HG02973 (cell line): ENCODE measurements around the gene TSHZ3.

Experiments
- ATAC-seq: cut with Tn5 transposase; IDR thresholded peaks from one replicate; pipeline ENCODE4 v1.9.1; 2021; ENCODE audit warnings: moderate library complexity; ENCODE audit not compliant: unreplicated experiment

Gene TSHZ3

DNA sequence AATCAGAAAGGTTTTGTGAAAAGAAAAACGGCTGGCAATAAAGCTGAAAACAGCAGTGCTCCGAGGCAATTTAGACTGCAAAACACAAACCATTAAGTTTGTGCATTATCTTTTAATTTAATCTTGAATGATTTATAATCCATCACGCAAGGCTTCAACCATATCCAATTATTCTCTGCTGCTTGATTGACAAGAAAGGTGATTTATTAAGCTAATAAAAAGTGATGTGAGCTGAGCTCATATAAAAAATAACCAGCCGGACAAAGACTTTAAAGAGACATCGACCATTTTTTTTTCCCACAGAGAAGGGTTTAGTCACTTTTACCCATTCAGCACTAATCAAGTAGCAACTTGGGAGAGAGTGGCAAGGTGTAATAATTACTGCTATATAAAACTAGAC is 33.6 kb downstream of the TSHZ3 start:
- ATAC-seq: no peak

DNA sequence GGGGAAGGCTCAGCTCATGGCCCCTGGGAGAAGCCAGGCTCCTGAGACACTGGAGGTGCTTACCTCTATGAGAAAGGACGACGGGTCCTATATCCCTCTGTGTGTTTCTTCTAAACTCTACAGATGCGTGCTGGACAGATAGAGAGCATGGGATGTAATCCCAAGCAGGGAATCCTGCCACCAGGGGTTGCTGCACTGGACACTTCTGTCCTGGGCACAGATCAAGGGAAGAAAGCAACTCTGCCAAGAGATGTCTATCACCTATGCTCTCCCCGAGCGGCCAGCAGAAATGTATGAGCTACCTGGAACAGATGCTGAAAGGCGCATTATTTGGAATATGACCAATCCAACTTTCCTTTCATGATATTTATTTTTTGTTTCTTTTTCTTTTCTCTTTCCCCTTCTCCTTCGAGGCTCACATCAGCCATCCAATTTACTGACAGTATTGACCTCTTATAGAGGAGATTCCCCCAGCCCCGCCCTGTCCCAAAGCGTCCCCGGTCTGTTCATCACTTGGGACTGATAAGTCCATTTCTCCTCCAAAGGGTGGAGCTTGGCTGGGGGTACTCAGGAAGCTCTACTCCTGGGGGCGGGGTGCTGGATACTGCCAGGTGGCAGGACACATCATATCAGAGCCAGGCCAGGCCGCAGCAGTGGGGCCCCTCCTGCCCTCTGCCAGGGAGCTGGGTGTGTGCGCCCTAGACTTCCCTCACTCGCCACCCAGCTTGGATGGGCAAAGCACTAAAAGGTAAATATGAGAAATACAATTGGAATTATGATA is 34.2 kb downstream of the TSHZ3 start:
- no peak for ATAC-seq

DNA sequence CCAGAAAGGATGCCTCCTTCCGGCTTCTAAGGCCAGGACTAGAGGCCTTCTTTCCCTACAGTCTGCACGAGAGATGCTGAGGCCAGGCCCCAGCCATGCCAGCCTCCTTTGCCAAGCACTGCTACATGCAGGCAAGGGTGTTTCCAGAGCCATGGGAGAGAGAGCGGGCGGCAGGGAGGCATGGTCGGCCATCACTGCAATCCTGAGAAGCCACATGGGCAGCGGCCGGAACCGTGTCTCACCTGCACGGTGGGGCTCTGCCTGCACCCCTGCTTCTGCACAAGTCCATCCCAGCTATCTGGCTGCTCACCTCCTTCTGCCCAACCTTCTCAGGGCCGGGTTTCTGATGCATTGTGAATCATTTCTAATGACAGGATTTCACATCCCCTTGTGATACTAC is 35.1 kb downstream of the TSHZ3 start:
- no peak for ATAC-seq

DNA sequence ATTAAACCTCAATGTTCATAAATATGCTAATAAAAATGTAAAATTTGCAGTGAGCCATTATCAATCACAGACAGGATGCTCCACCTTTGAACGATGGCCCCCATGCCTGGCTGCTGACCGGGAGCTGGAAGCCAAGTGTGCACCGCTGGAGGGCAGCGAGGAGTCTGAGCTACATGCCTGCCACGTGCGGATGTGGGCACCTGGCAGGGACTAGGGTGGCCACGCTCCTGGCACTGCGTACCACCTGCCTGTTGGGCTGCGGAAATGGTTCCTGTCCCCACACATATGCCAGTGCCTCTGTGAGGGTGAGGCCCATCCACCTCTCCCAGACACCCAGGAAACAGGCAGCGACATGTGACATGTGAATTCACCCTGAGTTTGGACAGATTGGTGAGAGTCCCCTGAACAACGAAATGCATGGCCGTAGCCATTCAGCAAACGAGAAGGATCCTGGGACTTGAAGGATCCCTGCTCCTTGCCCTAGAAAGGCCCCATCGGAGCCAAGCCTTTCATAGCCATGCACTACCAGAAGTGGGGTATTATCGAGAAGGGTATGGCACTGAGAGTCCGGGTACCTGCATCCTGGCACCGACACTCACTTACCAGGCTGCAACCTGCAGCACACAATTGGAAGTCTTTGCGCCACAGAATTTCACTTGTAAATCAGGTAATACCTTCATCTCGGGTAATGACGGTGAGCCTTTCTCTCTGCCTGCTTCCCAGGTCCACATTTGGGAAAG is 35.8 kb downstream of the TSHZ3 start:
- no peak for ATAC-seq

DNA sequence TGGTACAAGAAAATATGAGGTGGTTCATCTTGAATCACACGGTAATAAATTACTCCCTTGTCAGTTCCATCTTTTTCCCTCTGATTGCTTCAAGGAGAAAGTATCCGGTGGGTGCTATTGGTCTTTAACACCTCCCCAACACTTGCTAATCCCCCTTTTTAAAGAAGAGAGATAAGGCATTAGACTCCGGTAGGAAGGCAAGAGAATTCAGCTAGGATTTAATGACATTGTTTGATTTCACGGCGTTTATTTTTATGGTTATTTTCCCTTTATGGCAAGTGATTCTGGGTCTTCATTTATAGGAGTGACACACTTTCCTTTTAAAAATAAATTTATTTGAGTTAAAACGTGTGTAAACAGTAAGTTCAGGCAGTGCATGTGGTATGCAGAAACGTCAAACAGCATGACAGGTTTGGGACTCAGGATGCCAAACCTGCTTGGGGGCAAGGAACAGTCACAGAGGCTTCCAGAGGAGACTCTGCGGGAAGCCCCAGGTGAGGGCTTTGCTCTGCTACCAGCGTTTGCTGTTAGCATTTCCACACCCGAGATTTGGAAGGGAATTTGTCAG is 36.5 kb downstream of the TSHZ3 start:
- ATAC-seq: no peak

DNA sequence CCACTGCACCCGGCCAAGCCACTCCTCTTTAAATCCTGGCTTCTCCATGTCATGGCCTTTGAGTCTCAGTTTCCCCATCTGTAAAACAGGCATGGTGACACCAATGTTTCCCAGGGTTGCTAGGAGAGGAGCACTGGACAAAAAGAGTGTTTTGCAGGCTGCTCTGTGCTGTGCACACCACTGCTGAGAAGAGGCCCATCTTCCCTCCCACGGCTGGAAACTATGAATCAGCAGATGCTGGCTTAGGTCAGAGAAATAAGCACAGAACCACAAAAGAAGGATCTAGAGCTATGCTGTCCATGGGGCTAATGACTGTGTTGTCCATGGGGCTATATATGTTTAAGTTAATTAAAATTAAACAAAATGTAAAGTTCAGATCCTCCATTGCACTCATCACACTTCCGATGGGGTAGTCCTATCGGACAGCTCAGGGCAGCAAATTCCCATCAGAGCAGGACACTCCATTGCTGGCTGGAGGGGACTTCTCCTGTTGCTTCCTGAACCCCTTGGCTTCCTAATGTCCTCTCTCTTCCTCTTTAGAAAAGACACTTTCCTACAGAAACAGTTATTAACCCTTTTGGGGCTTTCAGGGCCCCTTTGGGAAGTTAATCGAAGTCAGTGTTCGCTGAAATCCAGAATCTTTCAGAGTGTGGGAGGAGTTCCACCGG is 37.1 kb downstream of the TSHZ3 start:
- ATAC-seq: no peak

DNA sequence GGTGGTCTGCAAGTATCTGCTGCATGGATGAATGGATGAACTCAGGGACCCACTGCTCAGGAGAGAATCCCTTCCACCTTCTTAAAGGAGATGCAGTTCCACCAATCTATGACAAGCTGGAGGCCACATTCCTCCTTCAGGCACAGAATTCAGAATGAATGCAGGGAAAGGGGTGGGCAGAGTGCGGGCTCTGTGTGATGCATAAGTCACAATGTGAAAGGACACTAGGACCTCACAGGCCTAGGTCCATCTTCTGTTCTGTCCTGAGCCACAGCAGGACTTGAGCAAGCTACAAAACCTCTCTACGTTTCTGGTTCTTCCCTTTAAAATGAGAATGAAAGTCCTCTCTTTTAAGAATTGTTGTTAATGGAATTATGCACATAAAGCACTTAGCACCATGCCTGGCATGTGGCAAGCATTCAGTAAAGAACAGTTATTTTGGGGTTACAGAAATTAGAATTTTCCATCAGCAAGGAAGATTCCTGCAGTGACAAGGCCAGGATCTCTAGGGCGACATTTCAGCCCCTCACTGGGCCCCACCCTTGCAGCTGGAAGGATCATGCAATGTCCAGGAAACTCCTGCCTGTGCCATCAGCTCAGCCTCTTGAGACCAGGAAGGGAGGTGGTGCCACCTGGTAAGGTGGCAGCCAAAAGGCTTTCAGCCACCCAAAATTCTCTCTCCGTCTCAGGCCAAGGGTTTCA is 38.7 kb downstream of the TSHZ3 start:
- ATAC-seq: no peak

DNA sequence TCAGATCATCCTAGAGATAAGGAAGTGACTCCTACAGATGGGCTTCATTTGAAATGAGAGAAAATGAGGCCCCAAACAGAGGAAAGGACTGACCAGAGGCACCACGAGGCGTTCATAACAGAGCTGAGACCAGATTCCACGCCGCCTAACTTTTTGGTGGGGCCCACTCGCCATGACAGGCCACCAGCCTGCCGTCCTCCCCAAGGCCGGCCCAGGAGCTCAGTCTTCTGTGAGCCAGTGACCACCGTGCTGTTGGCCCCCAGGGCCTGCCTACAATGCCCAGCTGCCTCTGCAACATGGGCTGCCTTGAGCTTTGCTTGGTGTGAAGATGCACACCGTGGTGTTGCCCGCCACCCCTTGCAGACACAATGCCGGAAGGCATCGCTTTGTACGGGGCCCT is 40.5 kb downstream of the TSHZ3 start:
- no peak for ATAC-seq

DNA sequence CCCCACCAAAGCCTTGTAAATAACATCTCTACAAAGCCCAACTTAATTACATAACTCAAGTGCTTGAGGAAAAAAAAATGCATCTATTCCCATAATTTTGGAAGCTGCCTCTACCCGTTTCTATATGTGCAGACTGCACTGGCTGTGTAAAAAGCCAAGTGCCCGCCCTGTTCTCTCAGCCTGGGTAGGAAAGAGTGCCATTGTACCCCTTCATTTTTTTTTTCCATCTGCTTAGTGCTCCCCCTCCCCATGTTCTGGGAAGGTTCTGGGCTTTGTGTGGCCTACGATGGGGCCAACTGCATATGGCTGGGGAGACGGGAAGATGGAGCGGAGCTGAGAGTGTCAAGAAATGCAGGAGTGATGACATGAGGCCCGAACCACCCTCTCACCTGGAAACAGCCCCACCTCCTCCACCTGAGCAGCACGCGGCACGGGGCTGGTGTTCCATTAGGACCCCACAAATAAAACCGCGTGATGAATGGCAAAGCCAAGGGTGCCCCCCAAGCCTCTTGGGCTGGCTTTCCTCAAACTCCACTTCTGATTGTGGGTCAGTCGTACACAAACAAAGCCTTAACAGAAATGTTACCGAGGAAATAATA is 42.1 kb downstream of the TSHZ3 start:
- no peak for ATAC-seq

DNA sequence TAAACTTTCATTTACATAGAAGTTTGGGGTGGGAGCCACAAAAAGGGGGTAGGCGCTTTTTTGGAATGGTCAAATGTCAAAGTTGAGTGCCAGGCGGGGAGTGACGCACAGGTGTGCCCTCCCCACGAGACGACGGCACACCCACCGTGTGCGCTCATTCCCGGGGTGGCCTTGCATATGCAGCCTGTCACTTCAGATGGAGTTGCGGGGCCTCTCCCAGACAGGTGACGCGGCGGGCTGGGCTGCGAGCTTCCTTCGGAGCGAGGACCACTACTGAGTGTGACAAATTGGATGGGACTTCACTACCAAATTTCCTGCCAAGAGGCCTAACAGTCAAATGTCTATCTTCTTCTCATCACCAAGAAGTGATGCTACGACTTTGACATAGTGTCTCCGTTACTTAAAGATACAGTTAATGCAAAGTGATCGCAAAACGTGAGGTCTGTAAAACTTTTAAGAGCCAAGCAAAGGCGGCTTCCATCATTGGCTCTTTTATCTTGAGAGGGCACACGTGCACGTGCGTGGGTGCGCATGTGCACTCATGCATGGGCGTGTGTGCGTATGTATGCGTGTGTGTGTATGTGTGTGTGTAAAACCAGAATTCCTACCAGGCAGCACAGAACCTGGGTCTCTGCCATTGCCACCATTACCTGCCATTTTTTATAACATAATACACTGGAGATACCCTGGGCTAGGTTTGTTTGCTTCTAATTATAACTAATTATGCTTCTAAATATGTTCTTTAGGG is 43.1 kb downstream of the TSHZ3 start:
- no peak for ATAC-seq

DNA sequence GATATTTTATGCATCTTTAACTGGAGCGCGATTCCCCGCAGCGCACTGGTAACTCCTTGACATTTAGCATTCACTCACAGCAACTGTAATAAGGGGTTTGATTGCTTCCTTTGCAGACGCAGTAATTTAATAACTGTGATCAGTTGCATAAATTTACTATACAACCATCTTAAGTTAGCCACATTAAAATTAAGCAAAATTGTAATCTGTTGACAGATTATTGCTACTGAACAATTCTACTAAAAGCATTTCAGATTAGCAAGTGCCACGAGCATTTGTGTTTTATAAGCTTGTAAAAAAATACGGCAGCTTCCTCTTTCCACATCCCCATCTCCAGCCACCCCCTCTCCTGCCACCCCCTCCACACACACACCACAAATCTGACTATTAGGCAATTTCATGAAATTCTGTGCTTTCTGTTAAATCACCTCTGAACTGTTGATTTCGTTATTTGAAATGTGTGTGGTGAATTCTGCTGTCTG is 44.4 kb downstream of the TSHZ3 start:
- ATAC-seq: no peak

DNA sequence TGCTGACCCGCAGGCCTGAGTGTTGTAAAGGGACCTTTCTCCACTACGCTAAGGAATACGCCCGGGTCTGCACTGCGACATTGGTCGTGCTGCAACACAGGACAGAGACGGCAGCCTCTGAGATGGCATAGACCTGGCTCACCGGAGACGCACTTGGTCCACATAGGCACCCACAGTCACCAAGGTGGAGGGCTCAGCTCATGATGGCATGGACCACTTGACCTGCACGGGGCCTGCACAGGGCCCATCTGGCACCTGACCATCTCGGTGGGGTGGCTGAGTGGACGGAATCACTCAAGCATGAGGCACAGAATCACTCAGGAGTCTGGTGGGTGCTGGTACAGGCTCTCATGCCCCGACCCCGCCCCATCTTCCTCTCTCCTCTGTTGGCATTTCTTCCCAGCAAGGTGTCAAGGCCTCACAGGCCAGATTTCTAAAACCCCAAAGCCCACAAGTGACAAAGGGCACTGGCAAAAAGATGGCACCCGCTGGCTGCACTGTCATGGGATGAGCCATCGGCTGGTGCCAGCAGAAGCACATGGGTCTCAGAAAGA is 45.9 kb downstream of the TSHZ3 start:
- no peak for ATAC-seq

DNA sequence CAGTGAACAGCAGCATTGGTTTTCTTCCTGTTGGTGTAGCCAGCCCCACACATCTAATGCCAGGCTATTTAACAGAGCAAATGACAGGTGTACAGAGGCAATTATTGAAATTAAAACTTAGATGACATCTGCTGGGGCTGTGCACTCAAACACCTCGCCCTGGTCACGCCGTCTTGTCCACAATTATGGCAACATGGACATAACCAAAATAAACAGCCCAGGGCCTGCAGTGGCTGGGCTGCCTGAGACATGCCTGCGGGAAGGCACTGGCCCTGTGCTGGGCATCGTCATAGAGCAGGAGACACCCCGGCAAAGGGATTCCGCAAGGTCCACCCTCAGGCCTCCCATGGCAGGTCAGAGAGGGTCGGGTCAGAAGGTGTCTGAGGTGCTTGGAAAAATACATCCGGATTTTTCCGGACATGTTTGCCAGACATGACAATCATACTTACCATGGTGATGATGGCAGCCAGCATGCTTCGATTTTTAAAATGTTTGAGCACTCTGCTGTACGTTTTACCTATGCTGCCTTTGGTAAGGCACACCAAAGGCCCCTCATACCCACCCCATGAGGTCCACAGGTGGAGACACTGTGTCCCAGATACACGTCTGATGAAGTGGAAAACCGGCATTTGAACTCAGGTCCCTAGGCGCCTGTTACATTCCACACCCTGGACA is 47.8 kb downstream of the TSHZ3 start:
- ATAC-seq: no peak

DNA sequence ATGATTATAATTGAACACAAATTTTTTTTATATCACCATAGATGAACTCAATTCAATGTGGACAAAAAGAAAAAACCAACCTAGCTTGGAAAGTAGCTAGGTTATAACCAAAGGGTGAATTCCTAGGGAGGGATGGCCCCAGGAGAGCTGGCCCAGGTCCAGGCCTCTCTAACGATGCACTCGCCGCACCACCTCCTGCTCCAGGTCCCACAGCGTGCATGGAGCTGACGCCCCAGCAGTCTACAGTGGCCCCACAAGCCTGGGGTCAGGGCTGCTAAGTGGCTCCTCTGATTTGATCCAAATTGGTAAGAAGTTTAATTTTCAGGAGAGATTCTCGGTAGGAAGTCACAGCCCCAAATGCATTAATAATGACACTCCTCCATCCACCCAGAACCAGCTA is 48.8 kb downstream of the TSHZ3 start:
- ATAC-seq: no peak

DNA sequence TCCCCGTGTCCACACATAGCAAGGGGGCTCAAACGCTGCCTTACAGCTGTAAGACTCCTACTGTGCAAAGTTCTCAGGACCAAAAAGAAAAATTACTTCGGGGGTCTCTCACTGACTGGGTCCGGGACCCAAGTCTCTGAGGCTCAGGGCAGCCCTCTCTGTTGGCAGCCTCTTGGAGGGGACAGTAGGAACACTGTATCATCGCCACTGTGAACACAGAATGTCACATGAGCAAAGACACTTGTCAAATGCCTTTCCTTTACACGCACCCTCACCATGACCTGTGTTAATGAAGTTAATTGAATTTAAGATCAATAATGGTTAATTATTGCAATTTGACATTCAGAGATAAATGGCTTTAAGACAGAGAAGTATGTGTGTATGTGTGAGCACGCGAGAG is 49.6 kb downstream of the TSHZ3 start:
- ATAC-seq: no peak

DNA sequence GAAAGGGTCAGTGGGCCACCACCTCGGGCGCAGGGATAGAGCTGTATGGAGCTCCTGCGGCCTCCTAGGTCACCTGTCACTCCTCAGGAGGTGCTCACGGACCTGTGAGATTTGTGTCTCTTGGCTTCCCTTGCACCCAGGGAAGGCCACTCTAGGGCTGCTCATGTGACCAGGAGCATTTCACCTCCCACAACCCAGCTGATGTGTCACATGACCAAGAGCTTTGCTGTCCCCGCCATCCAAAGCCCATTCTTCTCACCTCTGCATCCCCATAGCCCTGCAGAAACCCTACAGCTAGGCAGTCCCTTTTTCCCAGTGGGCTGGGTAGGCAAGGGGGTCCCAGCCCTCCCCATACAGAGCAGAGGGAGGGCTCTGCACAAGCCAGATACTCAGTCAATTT is 51.2 kb downstream of the TSHZ3 start:
- no peak for ATAC-seq

DNA sequence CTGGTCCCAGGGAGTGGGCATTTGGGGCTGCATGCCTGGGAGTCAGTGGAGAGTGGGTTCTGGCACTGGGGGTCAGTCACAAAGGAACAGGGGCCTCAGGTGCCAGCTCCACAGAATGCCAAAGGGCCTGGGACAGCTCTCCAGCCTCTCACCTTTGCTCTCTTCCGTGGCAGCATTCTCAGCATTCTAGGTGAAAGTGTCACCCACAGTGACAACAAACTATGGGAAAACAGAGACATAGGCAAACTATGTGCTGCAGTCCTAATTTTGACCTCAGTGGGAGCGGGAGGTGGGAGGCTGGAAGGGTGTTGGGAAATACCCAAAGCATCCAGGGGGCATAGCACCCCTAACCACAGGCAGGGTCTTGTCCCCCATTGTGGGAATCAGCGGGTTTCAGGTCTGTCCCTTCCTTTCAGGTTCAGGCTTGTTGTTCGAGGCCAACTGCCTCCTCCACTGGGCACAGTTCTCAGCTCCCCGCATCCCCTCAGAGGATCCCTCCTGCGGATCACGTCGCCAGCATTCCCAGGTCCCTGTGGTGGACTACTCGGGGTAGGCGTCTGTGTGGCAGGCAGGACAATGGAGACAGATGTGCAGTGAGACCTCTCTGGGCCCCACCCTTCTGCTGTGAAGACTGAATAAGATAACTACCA is 52.4 kb downstream of the TSHZ3 start:
- no peak for ATAC-seq

DNA sequence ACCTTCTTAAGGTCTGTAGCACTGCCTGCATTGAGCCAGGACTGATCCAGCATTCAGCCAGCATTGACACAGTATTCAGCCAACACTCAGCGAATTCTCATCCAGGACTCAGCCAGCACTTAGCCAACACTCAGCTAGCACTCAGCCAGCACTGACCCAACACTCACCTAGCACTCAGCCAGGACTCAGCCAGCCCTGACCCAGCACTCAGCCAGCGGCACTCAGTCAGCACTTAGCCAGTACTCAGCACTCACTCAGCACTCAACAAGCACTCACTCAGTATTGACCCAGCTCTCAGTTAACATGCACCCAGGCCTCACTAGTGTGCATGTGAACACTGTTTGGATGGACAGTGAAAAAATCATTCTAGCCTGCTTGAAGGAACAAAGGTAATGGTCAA is 55.0 kb downstream of the TSHZ3 start:
- no peak for ATAC-seq
